Subcutaneous adipose tissue (tissue), 4 donors: ENCODE data around the gene TMEM212. TPM values are rescaled to one million over a fixed set of nuclear protein-coding genes. Genes with fewer than 3 reads are reported as not detected.

Experiments used
- CTCF ChIP-seq: fragments of 450-650 bp; IDR thresholded peaks from one replicate; pipeline ENCODE4 v1.5.1; 2016; ENCODE audit warnings: low read depth, mild to moderate bottlenecking, control low read depth, antibody characterized with exemption, moderate library complexity
- total RNA-seq, 4 donors: library from RNA; depleted of rRNA; stranded (reverse); fragments of >200 nt; gene quantifications; one replicate each; pipeline ENCODE4 v1.1.0, GENCODE V29; 2016

TMEM212 gene
- total RNA-seq, 4 donors from 2014 or later, result 0.17 TPM; not detected in 3

GRCh38 chr3:171809861-171810628 is 33.1 kb upstream of the TMEM212 start, which contains the start of gene PLD1:
Gene PLD1 (minus strand): TSS chr3:171810483. CDS start chr3:171738051, 72,432 bp downstream.
- TF ChIP-seq CTCF, result no peak

GRCh38 chr3:171810629-171811294 is 32.4 kb upstream of the TMEM212 start:
- no peak for TF ChIP-seq CTCF

GRCh38 chr3:171811295-171811912 is 31.7 kb upstream of the TMEM212 start:
- TF ChIP-seq CTCF, result no peak

- TF ChIP-seq CTCF, result no peak
These were observed 31.2 kb upstream of the TMEM212 start for GRCh38 chr3:171811913-171812335.

- TF ChIP-seq CTCF, result no peak
These were observed 30.3 kb upstream of the TMEM212 start for GRCh38 chr3:171812811-171813210.

- no peak for TF ChIP-seq CTCF
These were observed 29.8 kb upstream of the TMEM212 start for GRCh38 chr3:171813278-171813896.
